Testis (tissue), 3 donors: ENCODE measurements around the gene CNKSR3. TPM values are rescaled to one million over a fixed set of nuclear protein-coding genes. Genes with fewer than 3 reads are reported as not detected.

Source experiments
- DNase-seq: peaks from one replicate; pipeline ENCODE4 v3.0.0-alpha.2; 2019
- H3K27ac ChIP-seq, 2 donors: fragments of 200-600 bp; sonication (generic); one replicate each; pipeline ENCODE4 v1.5.1; 2019
- H3K27me3 ChIP-seq: fragments of 200-600 bp; sonication (generic); one replicate; pipeline ENCODE4 v1.5.1; 2019
- H3K36me3 ChIP-seq: fragments of 200-600 bp; sonication (generic); one replicate; pipeline ENCODE4 v1.5.1; 2017; ENCODE audit warnings: low read depth; ENCODE audit errors: missing control alignments
- H3K4me1 ChIP-seq: fragments of 200-600 bp; sonication (generic); one replicate; pipeline ENCODE4 v1.5.1; 2019
- H3K4me3 ChIP-seq, 2 donors: fragments of 200-600 bp; sonication (generic); one replicate each; pipeline ENCODE4 v1.5.1; 2017 to 2019
- H3K9me3 ChIP-seq: fragments of 200-600 bp; sonication (generic); one replicate; pipeline ENCODE4 v1.5.1; 2017
- POLR2A ChIP-seq: fragments of 450-650 bp; IDR thresholded peaks from one replicate; pipeline ENCODE4 v1.6.1; 2017; ENCODE audit warnings: antibody characterized with exemption, mild to moderate bottlenecking, moderate library complexity
- WGBS, 2 donors: methylation state at CpG; one replicate each; pipeline ENCODE4 v1.1.5; 2018; 5-methylcytosine and 5-hydroxymethylcytosine counted together
- intact Hi-C: fragments of 100-400 bp; cut with DNase I; formaldehyde crosslinking; loops from one replicate; pipeline ENCODE4 v1.15.1; 2023; ENCODE audit warnings: low total_unique reads
- polyA plus RNA-seq: library from polyadenylated mRNA; stranded (reverse); fragments of 350-450 nt; fragmentation: Illumina TruSeq; extraction: RNeasy Lipid Tissue Mini Kit (QIAGEN cat#74804); gene quantifications from one replicate; pipeline ENCODE4 v1.2.3, GENCODE V29; 2014; ENCODE audit warnings: low read depth, low replicate concordance; ENCODE audit not compliant: insufficient read depth
- total RNA-seq, 2 donors: library from RNA; depleted of rRNA; stranded (reverse); fragments of >200 nt; gene quantifications; one replicate each; pipeline ENCODE4 v1.2.3, GENCODE V29; 2016
- TF ChIP-seq, protein P1 (sequence below), 3 experiments: fragments of 450-650 bp in 2 of 3; fragments of 200-600 bp in 1 of 3; sonication (generic) in 1 of 3; IDR thresholded peaks; one replicate each; pipeline ENCODE4 v1.5.1; 2016 to 2019; ENCODE audit warnings: antibody characterized with exemption in 3 of 3, mild to moderate bottlenecking in 2 of 3, moderate library complexity in 1 of 3

CNKSR3 gene
- total and polyA plus RNA-seq, 3 donors from 2014 or later: 26.0 to 28.7 (median 26.0) TPM

DNA sequence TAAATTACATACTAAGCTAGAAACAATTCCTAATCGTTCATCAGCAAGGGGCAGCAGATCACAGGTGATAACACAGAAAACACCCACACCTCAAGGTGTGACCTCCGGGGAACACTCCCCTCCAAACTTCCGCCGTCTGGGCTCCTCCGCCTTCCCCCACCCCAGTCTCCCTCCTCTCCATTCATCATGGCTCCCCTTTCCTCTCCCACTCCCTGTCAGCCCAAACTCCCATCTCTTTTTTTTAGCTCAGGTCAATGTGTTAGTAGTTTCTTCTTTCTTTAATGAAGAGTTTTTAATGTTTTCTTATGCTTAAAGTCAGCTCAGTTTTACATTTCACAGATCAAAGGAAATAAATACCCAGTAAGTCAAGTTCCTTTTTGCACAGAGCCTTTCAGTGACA, 20.7 kb downstream of the CNKSR3 start:
- H3K4me1 ChIP-seq: peaks cover 32% of the 10 kb centered on the region
- no peaks in the 10 kb centered on the region for H3K9me3 ChIP-seq
- no peak for TF ChIP-seq POLR2A
- TF ChIP-seq, protein P1, sequence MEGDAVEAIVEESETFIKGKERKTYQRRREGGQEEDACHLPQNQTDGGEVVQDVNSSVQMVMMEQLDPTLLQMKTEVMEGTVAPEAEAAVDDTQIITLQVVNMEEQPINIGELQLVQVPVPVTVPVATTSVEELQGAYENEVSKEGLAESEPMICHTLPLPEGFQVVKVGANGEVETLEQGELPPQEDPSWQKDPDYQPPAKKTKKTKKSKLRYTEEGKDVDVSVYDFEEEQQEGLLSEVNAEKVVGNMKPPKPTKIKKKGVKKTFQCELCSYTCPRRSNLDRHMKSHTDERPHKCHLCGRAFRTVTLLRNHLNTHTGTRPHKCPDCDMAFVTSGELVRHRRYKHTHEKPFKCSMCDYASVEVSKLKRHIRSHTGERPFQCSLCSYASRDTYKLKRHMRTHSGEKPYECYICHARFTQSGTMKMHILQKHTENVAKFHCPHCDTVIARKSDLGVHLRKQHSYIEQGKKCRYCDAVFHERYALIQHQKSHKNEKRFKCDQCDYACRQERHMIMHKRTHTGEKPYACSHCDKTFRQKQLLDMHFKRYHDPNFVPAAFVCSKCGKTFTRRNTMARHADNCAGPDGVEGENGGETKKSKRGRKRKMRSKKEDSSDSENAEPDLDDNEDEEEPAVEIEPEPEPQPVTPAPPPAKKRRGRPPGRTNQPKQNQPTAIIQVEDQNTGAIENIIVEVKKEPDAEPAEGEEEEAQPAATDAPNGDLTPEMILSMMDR (IDR thresholded peaks at IDR 0.05): no peak
- no peaks in the 10 kb centered on the region for H3K27me3 ChIP-seq
- no peaks in the 10 kb centered on the region for H3K36me3 ChIP-seq
- no peak overlapping the region for H3K27ac ChIP-seq
- no peak overlapping the region for H3K4me3 ChIP-seq
- WGBS, 2 donors: 76 to 80% methylated on average over 5 of the region's 5 CpGs
- intact Hi-C loops: no loop called here
- DNase-seq: no peak

DNA sequence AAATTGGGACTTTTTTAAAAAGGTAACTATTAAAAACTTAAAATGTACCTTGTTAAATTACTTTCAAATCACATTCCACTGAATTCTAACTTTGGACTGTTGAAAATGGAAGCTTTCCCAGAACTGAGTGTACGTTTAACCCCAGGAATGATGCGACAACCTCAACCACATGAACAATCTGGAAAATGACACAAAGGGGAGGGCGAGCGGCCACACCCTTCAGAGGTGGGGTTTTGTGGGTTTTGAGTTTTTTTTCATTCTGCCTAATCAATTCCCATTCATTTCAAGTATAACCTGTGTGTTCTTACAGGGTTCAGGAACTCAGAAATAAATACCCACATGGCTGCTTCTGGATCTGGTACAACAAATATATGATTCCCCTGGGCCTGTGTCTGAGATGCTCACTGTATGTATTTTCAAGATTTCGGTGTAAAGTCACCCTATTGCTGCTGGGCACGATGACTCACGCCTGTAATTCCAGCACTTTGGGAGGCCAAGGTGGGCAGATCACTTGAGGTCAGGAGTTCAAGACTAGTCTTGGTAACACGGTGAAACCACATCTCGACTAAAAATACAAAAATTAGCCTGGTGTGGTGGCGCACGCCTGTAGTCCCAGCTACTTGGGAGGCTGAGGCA, 21.6 kb downstream of the CNKSR3 start:
- no peak for TF ChIP-seq POLR2A
- TF ChIP-seq, protein P1 (IDR thresholded peaks at IDR 0.05): no peak
- no peaks in the 10 kb centered on the region for H3K9me3 ChIP-seq
- no peaks in the 10 kb centered on the region for H3K27me3 ChIP-seq
- H3K36me3 ChIP-seq: no peaks in the 10 kb centered on the region
- peaks cover 32% of the 10 kb centered on the region for H3K4me1 ChIP-seq
- DNase-seq: no peak
- H3K27ac ChIP-seq: peak overlapping the region in 1 of 2 donors; percentile 12
- intact Hi-C loops: no loop called here
- WGBS, 2 donors: 69 to 84% methylated on average over 11 of the region's 11 CpGs
- no peak overlapping the region for H3K4me3 ChIP-seq

DNA sequence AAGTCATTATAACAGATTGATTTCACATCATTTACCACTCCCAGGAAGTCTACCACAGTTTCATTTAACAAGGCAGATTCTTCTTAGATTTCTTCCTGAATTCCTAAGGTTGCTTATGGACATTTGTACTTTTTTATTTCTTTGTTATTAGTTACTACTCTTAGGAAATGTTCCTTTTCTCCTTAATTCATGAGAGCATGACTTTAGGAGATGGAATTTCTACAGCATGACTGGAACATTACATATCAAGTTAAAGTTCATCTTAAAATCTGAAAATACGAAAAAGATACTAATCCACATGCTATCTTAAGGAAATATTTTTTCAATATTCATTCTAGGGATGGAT, 22.3 kb downstream of the CNKSR3 start:
- H3K4me1 ChIP-seq: peaks cover 33% of the 10 kb centered on the region
- intact Hi-C loops: no loop called here
- DNase-seq: no peak
- no peaks in the 10 kb centered on the region for H3K36me3 ChIP-seq
- TF ChIP-seq, protein P1 (IDR thresholded peaks at IDR 0.05): no peak
- no peak for TF ChIP-seq POLR2A
- peak overlapping the region; percentile 12 to 41 for H3K27ac ChIP-seq
- no peaks in the 10 kb centered on the region for H3K27me3 ChIP-seq
- H3K4me3 ChIP-seq: no peak overlapping the region
- no peaks in the 10 kb centered on the region for H3K9me3 ChIP-seq
- WGBS, 2 donors: 68 to 73% methylated on average over 1 of the region's 1 CpG

DNA sequence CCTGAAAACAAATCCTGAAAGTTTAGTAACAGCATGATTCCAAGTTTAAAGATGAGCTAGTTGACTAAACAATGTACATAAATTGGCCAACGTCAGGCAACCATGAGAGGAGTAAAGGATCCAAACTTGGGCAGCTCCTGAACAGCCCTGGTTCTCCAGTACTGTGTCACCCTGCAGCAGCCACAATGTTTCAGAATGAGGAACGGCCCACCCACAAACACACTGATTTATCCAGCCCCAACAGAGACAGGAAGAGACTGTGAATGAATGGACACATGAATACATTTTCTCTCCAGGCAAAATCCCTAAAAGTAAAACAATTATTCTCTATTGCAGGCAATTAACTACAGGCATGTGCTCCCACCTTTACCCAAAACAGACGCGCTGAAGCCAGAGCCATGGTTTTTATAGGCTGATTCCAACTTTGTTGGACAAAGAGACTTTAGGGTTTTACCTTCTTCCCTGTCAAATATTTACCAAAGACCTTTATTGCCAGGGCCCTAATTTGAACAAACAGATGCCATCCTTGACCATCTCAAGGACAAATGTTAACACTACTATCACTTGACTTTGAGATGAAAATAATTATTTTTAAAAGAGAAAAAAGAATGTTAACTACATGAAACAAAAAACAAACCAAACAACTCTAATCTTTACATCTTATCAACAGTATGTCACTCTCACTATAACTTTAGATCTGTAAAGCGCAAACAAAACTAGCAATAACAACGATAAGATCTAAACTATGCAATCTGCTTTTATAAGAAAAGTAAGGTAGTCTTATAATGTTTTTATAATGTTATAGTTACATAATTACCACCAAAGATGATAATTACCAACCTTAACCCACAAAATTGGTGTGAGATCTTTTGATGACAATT, 22.9 kb downstream of the CNKSR3 start:
- intact Hi-C loops: no loop called here

More for the DNA sequence above, 22.9 kb downstream of the CNKSR3 start:
- WGBS, 2 donors: 52 to 58% methylated on average over 6 of the region's 6 CpGs
- H3K36me3 ChIP-seq: no peaks in the 10 kb centered on the region
- H3K27me3 ChIP-seq: no peaks in the 10 kb centered on the region
- no peaks in the 10 kb centered on the region for H3K9me3 ChIP-seq
- no peak overlapping the region for H3K4me3 ChIP-seq
- H3K27ac ChIP-seq: peak overlapping the region; percentile 41 to 58
- peak; percentile 90 for DNase-seq
- peaks cover 39% of the 10 kb centered on the region for H3K4me1 ChIP-seq
- TF ChIP-seq, protein P1 (IDR thresholded peaks at IDR 0.05): no peak
- no peak for TF ChIP-seq POLR2A
